GM18519 (cell line): ENCODE results near the gene LRP5.
"Not testable (repeated sequence)": the region's sequence is repeated elsewhere in the genome, so short reads cannot be mapped to it uniquely, and the experiment has no call there.

Experiments used
- ATAC-seq: cut with Tn5 transposase; IDR thresholded peaks from one replicate; pipeline ENCODE4 v1.9.1; 2021; ENCODE audit warnings: mild to moderate bottlenecking, moderate library complexity; ENCODE audit not compliant: unreplicated experiment, low FRiP score

The LRP5 gene

GRCh38 chr11:68341557-68342458 is 29.4 kb downstream of the LRP5 start:
- no peak for ATAC-seq

- no peak for ATAC-seq
Observed at GRCh38 chr11:68342459-68343158, 30.2 kb downstream of the LRP5 start.

- no peak for ATAC-seq
Observed at GRCh38 chr11:68343761-68344256, 31.4 kb downstream of the LRP5 start.

- not testable (repeated sequence) for ATAC-seq
Observed at GRCh38 chr11:68344821-68345220, 32.4 kb downstream of the LRP5 start.

- no peak for ATAC-seq
Observed at GRCh38 chr11:68345776-68346461, 33.5 kb downstream of the LRP5 start.

- ATAC-seq: no peak
Observed at GRCh38 chr11:68346462-68346790, 34.0 kb downstream of the LRP5 start.

- no peak for ATAC-seq
Observed at GRCh38 chr11:68347345-68347744, 35.0 kb downstream of the LRP5 start.

- no peak for ATAC-seq
Observed at GRCh38 chr11:68347841-68348240, 35.5 kb downstream of the LRP5 start.

- ATAC-seq: no peak
Observed at GRCh38 chr11:68349461-68350249, 37.3 kb downstream of the LRP5 start.

- no peak for ATAC-seq
Observed at GRCh38 chr11:68350759-68351449, 38.5 kb downstream of the LRP5 start.

- ATAC-seq: no peak
Observed at GRCh38 chr11:68351450-68352275, 39.3 kb downstream of the LRP5 start.

- ATAC-seq: no peak
Observed at GRCh38 chr11:68352591-68352990, 40.2 kb downstream of the LRP5 start.

- ATAC-seq: no peak
Observed at GRCh38 chr11:68353118-68353517, 40.7 kb downstream of the LRP5 start.

GRCh38 chr11:68353669-68354068 is 41.3 kb downstream of the LRP5 start:
- ATAC-seq: no peak

GRCh38 chr11:68354148-68354872 is 41.9 kb downstream of the LRP5 start:
- no peak for ATAC-seq

GRCh38 chr11:68355471-68355870 is 43.1 kb downstream of the LRP5 start:
- ATAC-seq: no peak

- ATAC-seq: no peak
Observed at GRCh38 chr11:68357568-68357967, 45.2 kb downstream of the LRP5 start.

- ATAC-seq: no peak
Observed at GRCh38 chr11:68358416-68358815, 46.0 kb downstream of the LRP5 start.
